ENCODE data around the gene RASGRF1.
A peak's percentile ranks its signal among the peaks of the same experiment; 100 is the strongest.

Gene RASGRF1

GRCh38 chr15:79006071-79006470 is 84.5 kb downstream of the RASGRF1 start:
- H3K27ac ChIP-seq (replicated peaks): no peak overlapping the region
- no peak for DNase-seq (ENCODE audit: low read depth in 1 of 2, low spot score in 1 of 2)
- no peak overlapping the region for H3K4me3 ChIP-seq (replicated peaks; ENCODE audit: insufficient read depth, low read length)
- TF ChIP-seq, protein P1, sequence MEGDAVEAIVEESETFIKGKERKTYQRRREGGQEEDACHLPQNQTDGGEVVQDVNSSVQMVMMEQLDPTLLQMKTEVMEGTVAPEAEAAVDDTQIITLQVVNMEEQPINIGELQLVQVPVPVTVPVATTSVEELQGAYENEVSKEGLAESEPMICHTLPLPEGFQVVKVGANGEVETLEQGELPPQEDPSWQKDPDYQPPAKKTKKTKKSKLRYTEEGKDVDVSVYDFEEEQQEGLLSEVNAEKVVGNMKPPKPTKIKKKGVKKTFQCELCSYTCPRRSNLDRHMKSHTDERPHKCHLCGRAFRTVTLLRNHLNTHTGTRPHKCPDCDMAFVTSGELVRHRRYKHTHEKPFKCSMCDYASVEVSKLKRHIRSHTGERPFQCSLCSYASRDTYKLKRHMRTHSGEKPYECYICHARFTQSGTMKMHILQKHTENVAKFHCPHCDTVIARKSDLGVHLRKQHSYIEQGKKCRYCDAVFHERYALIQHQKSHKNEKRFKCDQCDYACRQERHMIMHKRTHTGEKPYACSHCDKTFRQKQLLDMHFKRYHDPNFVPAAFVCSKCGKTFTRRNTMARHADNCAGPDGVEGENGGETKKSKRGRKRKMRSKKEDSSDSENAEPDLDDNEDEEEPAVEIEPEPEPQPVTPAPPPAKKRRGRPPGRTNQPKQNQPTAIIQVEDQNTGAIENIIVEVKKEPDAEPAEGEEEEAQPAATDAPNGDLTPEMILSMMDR (IDR thresholded peaks at IDR 0.05; ENCODE audit: insufficient read depth, low read length): no peak
- no peak for TF ChIP-seq SPI1 (IDR thresholded peaks at IDR 0.05; ENCODE audit: borderline replicate concordance, low read depth)
- no peak for TF ChIP-seq POLR2AphosphoS5 (IDR thresholded peaks at IDR 0.05; ENCODE audit: low read depth)
- TF ChIP-seq GABPA (IDR thresholded peaks at IDR 0.05; ENCODE audit: low read depth): no peak
- TF ChIP-seq REST (IDR thresholded peaks at IDR 0.05; ENCODE audit: insufficient replicate concordance, low read depth): no peak
- no peaks in the 10 kb centered on the region for H3K27me3 ChIP-seq (ENCODE audit: insufficient read depth, poor library complexity, severe bottlenecking)

DNA sequence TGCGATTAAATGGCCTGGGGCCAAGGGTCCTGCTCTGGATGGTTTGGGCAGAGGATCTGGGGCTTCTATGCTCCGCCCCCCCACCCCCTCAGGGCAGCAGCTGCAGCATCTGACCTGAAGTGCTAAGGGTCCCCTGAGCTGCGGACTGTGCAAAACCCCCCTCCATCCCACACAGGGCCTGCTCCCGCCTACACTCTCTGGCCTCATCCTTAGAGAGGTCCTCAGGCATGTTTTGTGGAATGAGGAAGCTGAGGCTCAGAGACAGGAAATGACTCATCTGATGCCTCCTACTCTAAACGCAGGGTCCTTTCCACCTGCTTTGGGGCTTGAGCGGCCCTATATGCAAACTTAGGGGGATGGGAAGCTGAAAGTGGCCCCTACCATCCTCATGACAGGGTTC is 86.2 kb downstream of the RASGRF1 start:
- H3K27me3 ChIP-seq (ENCODE audit: insufficient read depth, poor library complexity, severe bottlenecking): no peaks in the 10 kb centered on the region
- peak; percentile 43; the same call in 1 of the 2 replicates for TF ChIP-seq GABPA (IDR thresholded peaks at IDR 0.05; ENCODE audit: low read depth)
- TF ChIP-seq POLR2AphosphoS5 (IDR thresholded peaks at IDR 0.05; ENCODE audit: low read depth): peak; percentile 49; the same call in 1 of the 2 replicates
- TF ChIP-seq, protein P1 (IDR thresholded peaks at IDR 0.05; ENCODE audit: insufficient read depth, low read length): no peak
- no peak for TF ChIP-seq REST (IDR thresholded peaks at IDR 0.05; ENCODE audit: insufficient replicate concordance, low read depth)
- peak; percentile 65; the same call in 1 of the 2 replicates for TF ChIP-seq SPI1 (IDR thresholded peaks at IDR 0.05; ENCODE audit: borderline replicate concordance, low read depth)
- DNase-seq (ENCODE audit: low read depth in 1 of 2, low spot score in 1 of 2): peak; percentile 83 to 89
- H3K4me3 ChIP-seq (replicated peaks; ENCODE audit: insufficient read depth, low read length): no peak overlapping the region
- H3K27ac ChIP-seq (replicated peaks): peak overlapping the region; percentile 51

- Histone ChIP-seq H3K27ac (replicated peaks) (peak overlapping the region; percentile 35), H3K4me3 (replicated peaks; ENCODE audit: insufficient read depth, low read length) (no peak overlapping the region)
- TF ChIP-seq SPI1 (IDR thresholded peaks at IDR 0.05; ENCODE audit: borderline replicate concordance, low read depth): no peak
- TF ChIP-seq REST (IDR thresholded peaks at IDR 0.05; ENCODE audit: insufficient replicate concordance, low read depth): no peak
- TF ChIP-seq POLR2AphosphoS5 (IDR thresholded peaks at IDR 0.05; ENCODE audit: low read depth): no peak
- no peak for TF ChIP-seq GABPA (IDR thresholded peaks at IDR 0.05; ENCODE audit: low read depth)
- TF ChIP-seq, protein P1 (IDR thresholded peaks at IDR 0.05; ENCODE audit: insufficient read depth, low read length): no peak
Measured at GRCh38 chr15:79003896-79004295, 86.7 kb downstream of the RASGRF1 start.

More at GRCh38 chr15:79003896-79004295, 86.7 kb downstream of the RASGRF1 start:
- no peaks in the 10 kb centered on the region for H3K27me3 ChIP-seq (ENCODE audit: insufficient read depth, poor library complexity, severe bottlenecking)
- no peak for DNase-seq (ENCODE audit: low read depth in 1 of 2, low spot score in 1 of 2)
